Suprapubic skin (tissue), 4 donors: Measurements from ENCODE around the gene PPP1R18.

Experiments
- CTCF ChIP-seq, 2 donors: fragments of 200-600 bp in 1 of 2; fragments of 450-650 bp in 1 of 2; sonication (generic) in 1 of 2; IDR thresholded peaks; one replicate each; pipeline ENCODE4 v1.5.1; 2016 to 2019; ENCODE audit warnings: antibody characterized with exemption in 2 of 2, mild to moderate bottlenecking in 1 of 2, moderate library complexity in 1 of 2
- EP300 ChIP-seq: sonication (generic); formaldehyde crosslinking; IDR thresholded peaks from one replicate; pipeline ENCODE4 v1.6.1; 2017; ENCODE audit warnings: antibody characterized with exemption
- POLR2A ChIP-seq, 2 donors: fragments of 450-650 bp; IDR thresholded peaks; one replicate each; pipeline ENCODE4 v1.6.1; 2017; ENCODE audit warnings: antibody characterized with exemption in 2 of 2, mild to moderate bottlenecking in 2 of 2, moderate library complexity in 2 of 2
- POLR2AphosphoS5 ChIP-seq, 3 donors: sonication (generic); formaldehyde crosslinking; IDR thresholded peaks; one replicate each; pipeline ENCODE4 v1.6.1; 2017; ENCODE audit warnings: antibody characterized with exemption in 3 of 3

GRCh38 chr6:30686908-30687658, 638 bp upstream of the PPP1R18 start:
- TF ChIP-seq CTCF (IDR thresholded peaks at IDR 0.05) (no peak), POLR2AphosphoS5 (IDR thresholded peaks at IDR 0.05) (peak; percentile 85 to 91 (median 90)), POLR2A (IDR thresholded peaks at IDR 0.05) (peak in 1 of 2 donors; percentile 57), EP300 (no peak)
